Hepatocyte (in vitro differentiated cells): ENCODE measurements around the gene ZDBF2. TPM values are rescaled to one million over a fixed set of nuclear protein-coding genes. Genes with fewer than 3 reads are reported as not detected.

Experiments
- DNase-seq: peaks from one replicate; pipeline ENCODE4 v3.0.0-alpha.2; 2016; ENCODE audit warnings: low spot score
- H2AFZ ChIP-seq: fragments of 200-600 bp; sonication (generic); 2 replicates; pipeline ENCODE4 v1.6.0; 2016; ENCODE audit warnings: antibody characterized with exemption, mild to moderate bottlenecking
- H3K27ac ChIP-seq: fragments of 200-600 bp; sonication (generic); 2 replicates; pipeline ENCODE4 v1.5.1; 2016; ENCODE audit warnings: mild to moderate bottlenecking
- H3K27me3 ChIP-seq: fragments of 200-600 bp; sonication (generic); 2 replicates; pipeline ENCODE4 v1.6.1; 2016
- H3K36me3 ChIP-seq: fragments of 200-600 bp; sonication (generic); replicated peaks from 2 replicates; pipeline ENCODE4 v1.5.1; 2016; ENCODE audit warnings: low read depth; ENCODE audit not compliant: insufficient read depth
- H3K4me1 ChIP-seq: fragments of 200-600 bp; sonication (generic); 2 replicates; pipeline ENCODE4 v1.5.1; 2016; ENCODE audit warnings: mild to moderate bottlenecking, moderate library complexity; ENCODE audit not compliant: insufficient read depth
- H3K4me2 ChIP-seq: fragments of 200-600 bp; sonication (generic); 2 replicates; pipeline ENCODE4 v1.6.0; 2016
- H3K4me3 ChIP-seq: fragments of 200-600 bp; sonication (generic); 2 replicates; pipeline ENCODE4 v1.5.1; 2016; ENCODE audit warnings: mild to moderate bottlenecking
- H3K79me2 ChIP-seq: fragments of 200-600 bp; sonication (generic); 2 replicates; pipeline ENCODE4 v1.6.0; 2017; ENCODE audit warnings: mild to moderate bottlenecking
- H3K9me2 ChIP-seq: fragments of 200-600 bp; sonication (generic); replicated peaks from 2 replicates; pipeline ENCODE4 v1.6.0; 2017; ENCODE audit warnings: mild to moderate bottlenecking; ENCODE audit not compliant: insufficient read depth
- H3K9me3 ChIP-seq: fragments of 200-600 bp; sonication (generic); 2 replicates; pipeline ENCODE4 v1.5.1; 2016; ENCODE audit warnings: low read depth, mild to moderate bottlenecking
- H4K20me1 ChIP-seq: fragments of 200-600 bp; sonication (generic); 2 replicates; pipeline ENCODE4 v1.6.0; 2016; ENCODE audit warnings: mild to moderate bottlenecking; ENCODE audit not compliant: insufficient read depth, poor library complexity, severe bottlenecking
- CTCF ChIP-seq: fragments of 200-600 bp; sonication (generic); IDR thresholded peaks from 2 replicates; pipeline ENCODE4 v1.5.1; 2016; ENCODE audit warnings: antibody characterized with exemption, mild to moderate bottlenecking; ENCODE audit not compliant: poor library complexity
- EZH2 ChIP-seq: fragments of 200-600 bp; sonication (generic); IDR thresholded peaks from 2 replicates; pipeline ENCODE4 v1.6.1; 2016; ENCODE audit warnings: antibody characterized with exemption, mild to moderate bottlenecking, borderline replicate concordance
- EZH2phosphoT487 ChIP-seq: fragments of 200-600 bp; sonication (generic); IDR thresholded peaks from one replicate; pipeline ENCODE4 v1.6.1; 2018; ENCODE audit warnings: antibody characterized with exemption, mild to moderate bottlenecking, low read depth, moderate library complexity; ENCODE audit not compliant: unreplicated experiment, severe bottlenecking
- WGBS: methylation state at CpG from one replicate; pipeline ENCODE4 v1.1.6; 2016; ENCODE audit warnings: low lambda C conversion rate; ENCODE audit errors: missing lambda C conversion rate; 5-methylcytosine and 5-hydroxymethylcytosine counted together
- polyA plus RNA-seq: library from polyadenylated mRNA; unstranded; fragments of >200 nt; fragmentation: Nextera tagmentation; extraction: Ambion mirVana; gene quantifications from 2 replicates; pipeline ENCODE4 v1.2.1, GENCODE V29; 2016
- total RNA-seq: library from RNA; depleted of rRNA; stranded (reverse); fragments of >200 nt; gene quantifications from 2 replicates; pipeline ENCODE4 v1.2.3, GENCODE V29; 2014

Gene ZDBF2
- total and polyA plus RNA-seq, 2 experiments from 2014 or later, result 3.4 to 14.0 TPM

GRCh38 chr2:206343144-206343543 is 68.7 kb downstream of the ZDBF2 start:
- Histone ChIP-seq H3K9me2 (no peaks in the 10 kb centered on the region), H2AFZ (no peak overlapping the region), H4K20me1 (no peaks in the 10 kb centered on the region), H3K36me3 (no peaks in the 10 kb centered on the region), H3K4me3 (no peak overlapping the region), H3K27me3 (no peaks in the 10 kb centered on the region), H3K4me1 (no peaks in the 10 kb centered on the region), H3K79me2 (no peaks in the 10 kb centered on the region), H3K4me2 (no peak overlapping the region), H3K27ac (no peak overlapping the region), H3K9me3 (no peaks in the 10 kb centered on the region)
- no peak for DNase-seq
- 67% methylated on average over 4 of the region's 4 CpGs for WGBS
- no peak for TF ChIP-seq EZH2phosphoT487
- no peak for TF ChIP-seq EZH2
- no peak for TF ChIP-seq CTCF

- Histone ChIP-seq H3K4me2 (no peak overlapping the region), H4K20me1 (no peaks in the 10 kb centered on the region), H3K9me2 (no peaks in the 10 kb centered on the region), H3K79me2 (no peaks in the 10 kb centered on the region), H3K27me3 (no peaks in the 10 kb centered on the region), H2AFZ (no peak overlapping the region), H3K9me3 (no peaks in the 10 kb centered on the region), H3K36me3 (no peaks in the 10 kb centered on the region), H3K27ac (no peak overlapping the region), H3K4me1 (no peaks in the 10 kb centered on the region), H3K4me3 (no peak overlapping the region)
- TF ChIP-seq EZH2phosphoT487 (no peak), CTCF (no peak), EZH2 (no peak)
- WGBS, result 65% methylated on average over 1 of the region's 1 CpG
- DNase-seq, result peak; percentile 22
These were observed 69.4 kb downstream of the ZDBF2 start for GRCh38 chr2:206343816-206344215.

- Histone ChIP-seq H3K4me3 (no peak overlapping the region), H3K27ac (no peak overlapping the region), H3K9me2 (no peaks in the 10 kb centered on the region), H3K27me3 (no peaks in the 10 kb centered on the region), H3K4me2 (no peak overlapping the region), H3K36me3 (no peaks in the 10 kb centered on the region), H4K20me1 (no peaks in the 10 kb centered on the region), H3K79me2 (no peaks in the 10 kb centered on the region), H2AFZ (no peak overlapping the region), H3K4me1 (no peaks in the 10 kb centered on the region), H3K9me3 (no peaks in the 10 kb centered on the region)
- no peak for TF ChIP-seq CTCF
- no peak for TF ChIP-seq EZH2phosphoT487
- no peak for TF ChIP-seq EZH2
- DNase-seq, result no peak
- WGBS, result 89% methylated on average over 3 of the region's 3 CpGs
These were observed 71.1 kb downstream of the ZDBF2 start for GRCh38 chr2:206345606-206346005.

- Histone ChIP-seq H3K4me1 (no peaks in the 10 kb centered on the region), H2AFZ (no peak overlapping the region), H3K27ac (no peak overlapping the region), H3K9me2 (no peaks in the 10 kb centered on the region), H3K9me3 (no peaks in the 10 kb centered on the region), H4K20me1 (no peaks in the 10 kb centered on the region), H3K36me3 (no peaks in the 10 kb centered on the region), H3K27me3 (no peaks in the 10 kb centered on the region), H3K4me3 (no peak overlapping the region), H3K4me2 (no peak overlapping the region), H3K79me2 (no peaks in the 10 kb centered on the region)
- 83% methylated on average over 3 of the region's 3 CpGs for WGBS
- no peak for DNase-seq
- no peak for TF ChIP-seq EZH2
- no peak for TF ChIP-seq EZH2phosphoT487
These were observed 74.9 kb downstream of the ZDBF2 start for GRCh38 chr2:206349375-206349774.
